GM21723 (cell line): Measurements from ENCODE around the gene CRYBA2.

ENCODE experiments used
- ATAC-seq: cut with Tn5 transposase; IDR thresholded peaks from one replicate; pipeline ENCODE4 v1.9.1; 2021; ENCODE audit warnings: mild to moderate bottlenecking, moderate library complexity; ENCODE audit not compliant: unreplicated experiment

CRYBA2 gene

GRCh38 chr2:218958276-218958675, 34.9 kb downstream of the CRYBA2 start:
- ATAC-seq, result no peak

GRCh38 chr2:218957671-218958070, 35.6 kb downstream of the CRYBA2 start:
- no peak for ATAC-seq

- no peak for ATAC-seq
Measured at GRCh38 chr2:218956039-218956438, 37.2 kb downstream of the CRYBA2 start.

- ATAC-seq, result no peak
Measured at GRCh38 chr2:218954541-218955300, 38.5 kb downstream of the CRYBA2 start.

- no peak for ATAC-seq
Measured at GRCh38 chr2:218953366-218953954, 39.8 kb downstream of the CRYBA2 start.

GRCh38 chr2:218952160-218952559, 41.1 kb downstream of the CRYBA2 start:
- ATAC-seq, result no peak

- no peak for ATAC-seq
Measured at GRCh38 chr2:218946621-218947020, 46.6 kb downstream of the CRYBA2 start.

GRCh38 chr2:218944759-218945404, 48.3 kb downstream of the CRYBA2 start:
- ATAC-seq, result no peak
